HG02970 (cell line): ENCODE data around the gene SLC4A5.

Experiments
- ATAC-seq: cut with Tn5 transposase; IDR thresholded peaks from one replicate; pipeline ENCODE4 v1.9.1; 2021; ENCODE audit warnings: mild to moderate bottlenecking, moderate library complexity, moderate number of reproducible peaks; ENCODE audit not compliant: unreplicated experiment, low FRiP score

Gene SLC4A5

GRCh38 chr2:74179063-74179865 is 164.0 kb downstream of the SLC4A5 start:
- ATAC-seq, result peak; percentile 0

GRCh38 chr2:74178211-74179062 is 164.8 kb downstream of the SLC4A5 start, which contains the start of gene MOB1A:
MOB1A (minus strand) TSS chr2:74178879; CDS start chr2:74178674, 205 bp downstream.
- ATAC-seq, result peak; percentile 86

- no peak for ATAC-seq
Observed at GRCh38 chr2:74177696-74178095, 165.5 kb downstream of the SLC4A5 start.

GRCh38 chr2:74174909-74175308 is 168.3 kb downstream of the SLC4A5 start:
- no peak for ATAC-seq

GRCh38 chr2:74168739-74169138 is 174.5 kb downstream of the SLC4A5 start:
- ATAC-seq, result no peak
